MM.1S (cell line): Measurements from ENCODE around the gene SYT3.
"Not testable (repeated sequence)": the region's sequence is repeated elsewhere in the genome, so short reads cannot be mapped to it uniquely, and the experiment has no call there.

ENCODE experiments used
- DNase-seq: peaks from one replicate; pipeline ENCODE4 v3.0.0-alpha.2; 2015
- H2AFZ ChIP-seq: fragments of 300-600 bp; sonication (generic); 2 replicates; pipeline ENCODE4 v1.6.0; 2016; ENCODE audit warnings: antibody characterized with exemption, low read length
- H3F3A ChIP-seq: fragments of 300-600 bp; sonication (generic); 2 replicates; pipeline ENCODE4 v1.6.1; 2016; ENCODE audit warnings: mild to moderate bottlenecking, antibody characterized with exemption, low read length, moderate library complexity, mixed read lengths; ENCODE audit not compliant: insufficient read depth
- H3K27ac ChIP-seq: fragments of 300-600 bp; sonication (generic); 2 replicates; pipeline ENCODE4 v1.5.1; 2016; ENCODE audit warnings: mild to moderate bottlenecking, low read length
- H3K27me3 ChIP-seq: fragments of 300-600 bp; sonication (generic); replicated peaks from 2 replicates; pipeline ENCODE4 v1.6.0; 2016; ENCODE audit warnings: low read length; ENCODE audit not compliant: insufficient read depth
- H3K36me3 ChIP-seq: fragments of 300-600 bp; sonication (generic); replicated peaks from 2 replicates; pipeline ENCODE4 v1.6.1; 2016; ENCODE audit warnings: mild to moderate bottlenecking, low read length, mixed read lengths; ENCODE audit not compliant: insufficient read depth
- H3K4me1 ChIP-seq: fragments of 300-600 bp; sonication (generic); 2 replicates; pipeline ENCODE4 v1.6.1; 2016; ENCODE audit warnings: low read length, mixed read lengths
- H3K4me2 ChIP-seq: fragments of 300-600 bp; sonication (generic); 2 replicates; pipeline ENCODE4 v1.6.0; 2016; ENCODE audit warnings: low read depth, low read length
- H3K4me3 ChIP-seq: fragments of 300-600 bp; sonication (generic); 2 replicates; pipeline ENCODE4 v1.5.1; 2016; ENCODE audit warnings: low read length, mixed read lengths
- H3K79me2 ChIP-seq: fragments of 300-600 bp; sonication (generic); 2 replicates; pipeline ENCODE4 v1.6.1; 2016; ENCODE audit warnings: mixed run types, low read length, mixed read lengths
- H3K9ac ChIP-seq: fragments of 300-600 bp; sonication (generic); 2 replicates; pipeline ENCODE4 v1.6.1; 2016; ENCODE audit warnings: low read length, mixed read lengths
- H3K9me2 ChIP-seq: fragments of 300-600 bp; sonication (generic); replicated peaks from 2 replicates; pipeline ENCODE4 v1.6.1; 2016; ENCODE audit warnings: mild to moderate bottlenecking, low read length, mixed read lengths; ENCODE audit not compliant: insufficient read depth
- H3K9me3 ChIP-seq: fragments of 300-600 bp; sonication (generic); replicated peaks from 2 replicates; pipeline ENCODE4 v1.6.1; 2016; ENCODE audit warnings: mild to moderate bottlenecking, low read length, mixed read lengths; ENCODE audit not compliant: insufficient read depth
- H4K20me1 ChIP-seq: fragments of 300-600 bp; sonication (generic); 2 replicates; pipeline ENCODE4 v1.6.1; 2016; ENCODE audit warnings: mild to moderate bottlenecking, low read length, moderate library complexity, mixed read lengths; ENCODE audit not compliant: insufficient read depth
- EZH2 ChIP-seq: fragments of 300-600 bp; sonication (generic); optimal IDR thresholded peaks from 2 replicates; pipeline ENCODE3; 2017; ENCODE audit warnings: low read depth, mild to moderate bottlenecking, antibody characterized with exemption, low read length, mixed read lengths
- EZH2phosphoT487 ChIP-seq: fragments of 300-600 bp; sonication (generic); IDR thresholded peaks from 2 replicates; pipeline ENCODE4 v1.6.1; 2018; ENCODE audit warnings: antibody characterized with exemption, low read length
- TF ChIP-seq, protein P1 (sequence below): fragments of 300-600 bp; sonication (generic); IDR thresholded peaks from 2 replicates; pipeline ENCODE4 v1.5.1; 2016; ENCODE audit warnings: antibody characterized with exemption, low read length, mixed read lengths

SYT3 gene

DNA sequence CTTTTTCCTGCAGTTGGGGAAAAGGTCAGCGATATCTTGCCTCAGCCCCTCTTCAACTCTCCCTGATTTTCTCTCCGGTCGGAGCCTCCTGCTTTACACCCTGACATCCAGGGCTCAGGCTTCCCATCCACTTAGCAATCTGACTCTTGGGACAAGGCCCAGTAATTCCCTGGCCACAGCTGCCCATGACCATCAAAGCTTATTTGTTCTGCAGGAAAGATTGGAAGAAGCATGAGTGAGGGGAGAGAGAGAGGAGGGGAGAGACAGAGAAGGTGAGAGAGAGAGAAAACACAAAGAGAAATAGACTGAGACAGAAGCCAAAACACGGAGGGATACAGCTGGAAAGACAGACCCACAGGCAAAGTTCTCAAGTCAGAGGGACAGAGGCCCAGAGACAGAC is 13.7 kb downstream of the SYT3 start:
- H4K20me1 ChIP-seq, result no peaks in the 10 kb centered on the region
- H3K27me3 ChIP-seq, result peaks cover 35% of the 10 kb centered on the region
- H3K9me2 ChIP-seq, result no peaks in the 10 kb centered on the region
- no peaks in the 10 kb centered on the region for H3K9me3 ChIP-seq
- no peak overlapping the region for H3K27ac ChIP-seq
- no peaks in the 10 kb centered on the region for H3F3A ChIP-seq
- H3K36me3 ChIP-seq, result no peaks in the 10 kb centered on the region
- no peak overlapping the region for H3K9ac ChIP-seq
- H3K4me2 ChIP-seq, result no peak overlapping the region
- no peak for TF ChIP-seq EZH2
- no peak for TF ChIP-seq EZH2phosphoT487
- TF ChIP-seq, protein P1, sequence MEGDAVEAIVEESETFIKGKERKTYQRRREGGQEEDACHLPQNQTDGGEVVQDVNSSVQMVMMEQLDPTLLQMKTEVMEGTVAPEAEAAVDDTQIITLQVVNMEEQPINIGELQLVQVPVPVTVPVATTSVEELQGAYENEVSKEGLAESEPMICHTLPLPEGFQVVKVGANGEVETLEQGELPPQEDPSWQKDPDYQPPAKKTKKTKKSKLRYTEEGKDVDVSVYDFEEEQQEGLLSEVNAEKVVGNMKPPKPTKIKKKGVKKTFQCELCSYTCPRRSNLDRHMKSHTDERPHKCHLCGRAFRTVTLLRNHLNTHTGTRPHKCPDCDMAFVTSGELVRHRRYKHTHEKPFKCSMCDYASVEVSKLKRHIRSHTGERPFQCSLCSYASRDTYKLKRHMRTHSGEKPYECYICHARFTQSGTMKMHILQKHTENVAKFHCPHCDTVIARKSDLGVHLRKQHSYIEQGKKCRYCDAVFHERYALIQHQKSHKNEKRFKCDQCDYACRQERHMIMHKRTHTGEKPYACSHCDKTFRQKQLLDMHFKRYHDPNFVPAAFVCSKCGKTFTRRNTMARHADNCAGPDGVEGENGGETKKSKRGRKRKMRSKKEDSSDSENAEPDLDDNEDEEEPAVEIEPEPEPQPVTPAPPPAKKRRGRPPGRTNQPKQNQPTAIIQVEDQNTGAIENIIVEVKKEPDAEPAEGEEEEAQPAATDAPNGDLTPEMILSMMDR, result no peak
- H2AFZ ChIP-seq, result no peak overlapping the region
- no peaks in the 10 kb centered on the region for H3K4me1 ChIP-seq
- no peaks in the 10 kb centered on the region for H3K79me2 ChIP-seq
- no peak for DNase-seq
- no peak overlapping the region for H3K4me3 ChIP-seq

DNA sequence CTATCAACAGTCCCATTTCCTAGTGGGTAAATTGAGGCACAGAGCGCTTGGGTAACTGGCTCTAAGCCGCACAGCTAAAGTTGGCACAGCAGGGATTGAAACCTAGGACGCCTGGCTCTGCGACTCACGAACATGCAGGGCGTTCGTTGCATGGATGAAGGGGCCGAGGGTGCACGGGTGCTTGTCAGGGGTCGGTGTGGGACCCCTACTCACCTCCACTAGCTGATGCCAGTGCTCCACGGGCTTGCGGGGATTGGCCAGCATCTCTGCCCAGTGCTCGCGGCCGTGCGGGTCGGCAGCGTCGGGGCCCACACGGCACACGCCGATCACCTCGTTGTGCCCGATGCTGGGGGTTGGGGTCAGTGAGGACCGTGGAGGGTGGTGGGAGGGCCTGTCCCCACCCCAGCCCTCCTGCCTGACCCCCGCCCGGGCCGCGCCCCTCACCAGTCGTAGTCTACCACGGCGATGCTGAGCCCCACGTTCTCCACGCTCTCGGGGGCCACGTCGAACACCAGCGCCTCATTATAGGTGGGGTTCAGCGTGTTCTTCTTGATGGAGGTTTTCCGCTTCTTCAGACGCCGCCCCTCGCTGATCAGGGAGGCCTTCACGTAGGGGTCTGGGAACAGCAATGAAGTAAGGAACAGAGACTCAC is 14.6 kb downstream of the SYT3 start:
- no peak overlapping the region for H3K9ac ChIP-seq
- H3K79me2 ChIP-seq, result no peaks in the 10 kb centered on the region
- no peaks in the 10 kb centered on the region for H3K4me1 ChIP-seq
- no peak for DNase-seq
- H2AFZ ChIP-seq, result no peak overlapping the region
- no peaks in the 10 kb centered on the region for H3K9me3 ChIP-seq
- no peak overlapping the region for H3K4me3 ChIP-seq
- no peaks in the 10 kb centered on the region for H3K36me3 ChIP-seq
- no peaks in the 10 kb centered on the region for H3F3A ChIP-seq
- no peak overlapping the region for H3K27ac ChIP-seq
- H3K4me2 ChIP-seq, result no peak overlapping the region
- H3K27me3 ChIP-seq, result peaks cover 32% of the 10 kb centered on the region
- no peak for TF ChIP-seq EZH2
- no peak for TF ChIP-seq EZH2phosphoT487
- TF ChIP-seq, protein P1, result no peak
- no peaks in the 10 kb centered on the region for H3K9me2 ChIP-seq
- no peaks in the 10 kb centered on the region for H4K20me1 ChIP-seq

DNA sequence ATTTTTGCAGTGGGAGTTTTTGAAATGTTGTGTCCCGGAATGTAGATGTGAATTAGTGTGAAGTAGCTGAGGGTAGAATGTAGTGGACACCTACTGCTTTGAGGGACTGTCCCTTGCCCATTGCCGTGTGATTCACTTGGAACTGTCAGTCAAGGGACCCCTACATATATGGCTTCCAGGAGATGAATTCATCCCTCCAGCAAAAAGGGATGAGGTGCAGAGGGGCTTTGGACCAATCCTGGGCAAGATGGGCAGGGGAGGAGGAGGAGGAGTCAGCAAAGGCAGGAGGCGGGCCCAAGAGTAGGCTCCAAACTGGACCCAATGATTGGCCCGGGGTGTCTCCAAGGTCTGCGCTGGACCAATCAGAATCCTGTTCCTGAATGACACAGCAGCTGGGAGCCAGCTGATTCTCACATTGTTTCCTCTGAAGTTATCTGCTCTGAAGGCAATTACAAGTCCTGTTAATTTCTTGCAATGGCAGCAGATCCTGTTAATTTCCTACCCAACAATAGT is 19.2 kb downstream of the SYT3 start:
- H3K27ac ChIP-seq, H4K20me1 ChIP-seq, DNase-seq, H3K36me3 ChIP-seq, H3K4me3 ChIP-seq, H3K9ac ChIP-seq, H2AFZ ChIP-seq, H3K79me2 ChIP-seq, H3K27me3 ChIP-seq, H3K4me2 ChIP-seq, H3K9me2 ChIP-seq, H3K4me1 ChIP-seq, H3K9me3 ChIP-seq, H3F3A ChIP-seq: not testable (repeated sequence)

DNA sequence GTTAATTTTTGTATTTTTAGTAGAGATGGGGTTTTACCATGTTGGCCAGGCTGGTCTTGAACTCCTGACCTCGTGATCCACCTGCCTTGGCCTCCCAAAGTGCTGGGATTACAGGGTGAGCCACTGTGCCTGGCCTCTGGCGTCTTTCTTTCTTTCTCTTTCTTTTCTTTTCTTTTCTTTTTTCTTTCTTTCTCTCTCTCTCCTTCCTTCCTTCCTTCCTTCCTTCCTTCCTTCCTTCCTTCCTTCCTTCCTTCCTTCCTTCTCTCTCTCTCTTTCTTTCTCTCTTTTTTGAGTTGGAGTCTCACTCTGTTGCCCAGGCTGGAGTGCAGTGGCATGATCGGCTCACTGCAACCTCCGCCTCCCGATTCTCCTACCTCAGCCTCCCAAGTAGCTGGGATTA is 20.5 kb downstream of the SYT3 start:
- H4K20me1 ChIP-seq, H3K79me2 ChIP-seq, H3K27me3 ChIP-seq, H3K4me2 ChIP-seq, H2AFZ ChIP-seq, DNase-seq, H3K9me2 ChIP-seq, H3K36me3 ChIP-seq, H3K27ac ChIP-seq, H3K9ac ChIP-seq, H3K9me3 ChIP-seq, H3K4me1 ChIP-seq, H3F3A ChIP-seq, H3K4me3 ChIP-seq: not testable (repeated sequence)

DNA sequence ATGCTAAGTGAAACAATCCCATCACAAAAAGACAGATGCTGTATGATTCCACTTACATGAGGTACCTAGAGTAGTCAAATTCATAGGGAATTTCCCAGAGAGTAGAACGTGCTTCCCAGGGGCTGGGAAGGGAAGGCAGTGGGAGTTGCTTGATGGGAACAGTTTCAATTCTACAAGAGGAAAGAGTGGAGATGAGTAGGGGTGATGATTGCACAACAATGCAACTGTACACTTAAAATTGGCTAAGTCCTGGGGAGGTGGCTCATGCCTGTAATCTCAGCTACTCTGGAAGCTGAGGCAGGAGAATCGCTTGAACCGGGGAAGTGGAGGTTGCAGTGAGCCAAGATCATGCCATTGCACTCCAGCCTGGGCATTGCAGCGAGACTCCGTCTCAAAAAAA is 21.3 kb downstream of the SYT3 start:
- not testable (repeated sequence) for H4K20me1 ChIP-seq, H3K27me3 ChIP-seq, H2AFZ ChIP-seq, H3K27ac ChIP-seq, H3K9me2 ChIP-seq, H3K4me3 ChIP-seq, H3K9ac ChIP-seq, DNase-seq, H3K79me2 ChIP-seq, H3K4me1 ChIP-seq, H3F3A ChIP-seq, H3K4me2 ChIP-seq, H3K9me3 ChIP-seq, H3K36me3 ChIP-seq

DNA sequence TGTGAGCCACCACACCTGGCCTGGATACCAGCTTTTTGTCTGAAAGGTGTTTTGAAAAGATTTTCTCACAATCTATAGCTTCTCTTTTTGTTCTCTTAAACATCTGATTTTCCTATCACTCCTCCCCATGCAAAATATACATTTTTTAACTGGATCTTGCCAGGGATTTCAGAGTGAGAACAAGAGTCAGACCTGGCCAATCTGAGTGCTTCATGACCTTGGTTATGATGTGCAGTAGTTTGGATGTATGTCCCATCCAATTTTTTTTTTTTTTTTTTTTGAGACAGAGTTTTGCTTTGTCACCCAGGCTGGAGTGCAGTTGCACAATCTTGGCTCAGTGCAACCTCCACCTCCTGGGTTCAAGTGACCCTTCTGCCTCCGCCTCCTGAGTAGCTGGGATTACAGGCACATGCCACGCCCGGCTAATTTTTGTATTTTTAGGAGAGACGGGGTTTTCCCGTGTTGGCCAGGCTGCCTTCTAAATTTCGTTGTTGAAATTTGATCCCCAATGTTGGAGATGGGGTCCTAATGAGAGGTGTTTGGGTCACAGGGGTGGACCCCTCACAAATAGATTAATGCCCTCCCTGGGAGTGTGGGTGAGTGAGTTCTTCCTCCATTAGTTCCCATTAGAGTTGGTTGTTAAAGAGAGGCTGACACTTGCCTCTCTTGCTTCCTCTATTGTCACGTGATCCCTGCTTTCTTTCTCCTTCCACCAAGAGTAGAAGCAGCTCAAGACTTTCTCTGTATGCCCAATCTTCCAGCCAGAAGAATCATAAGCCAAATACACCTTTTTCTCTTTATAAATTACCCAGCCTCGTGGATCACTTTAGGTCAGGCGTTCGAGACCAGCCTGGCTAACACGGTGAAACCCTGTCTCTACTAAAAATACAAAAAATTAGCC is 26.9 kb downstream of the SYT3 start:
- not testable (repeated sequence) for H4K20me1 ChIP-seq

More for the DNA sequence above, 26.9 kb downstream of the SYT3 start:
- not testable (repeated sequence) for DNase-seq, H3K27me3 ChIP-seq, H2AFZ ChIP-seq, H3K4me2 ChIP-seq, H3K9me3 ChIP-seq, H3K9ac ChIP-seq, H3K9me2 ChIP-seq, H3K27ac ChIP-seq, H3F3A ChIP-seq, H3K79me2 ChIP-seq, H3K4me1 ChIP-seq, H3K36me3 ChIP-seq, H3K4me3 ChIP-seq
